Keratinocyte (primary cell): ENCODE data around the gene DENND6A. TPM values are rescaled to one million over a fixed set of nuclear protein-coding genes. Genes with fewer than 3 reads are reported as not detected.

Experiments used
- DNase-seq: peaks from one replicate; pipeline ENCODE4 v3.0.0-alpha.2; 2011; ENCODE audit warnings: low read depth, missing footprints, low spot score
- FAIRE-seq: peaks from 2 replicates; lab custom pipeline; 2011; peaks lifted over from hg19 to GRCh38; lab: Jason Lieb, UNC
- H2AFZ ChIP-seq: 2 replicates; pipeline ENCODE4 v1.6.0; 2012; ENCODE audit warnings: low read length, control low read depth, inconsistent platforms; ENCODE audit not compliant: control insufficient read depth
- H3K27ac ChIP-seq: 2 replicates; pipeline ENCODE4 v1.5.1; 2011; ENCODE audit warnings: low read length; ENCODE audit not compliant: control insufficient read depth, insufficient read depth
- H3K27me3 ChIP-seq: 3 replicates; pipeline ENCODE4 v1.6.0; 2011; ENCODE audit warnings: low read length; ENCODE audit not compliant: control insufficient read depth, insufficient read depth; ENCODE audit errors: extremely low read depth
- H3K36me3 ChIP-seq, 2 experiments: 2 replicates in 1 of 2; 3 replicates in 1 of 2; pipeline ENCODE4 v1.5.1; 2011; ENCODE audit warnings: low read length in 2 of 2, mild to moderate bottlenecking in 1 of 2; ENCODE audit not compliant: control insufficient read depth in 2 of 2, insufficient read depth in 2 of 2; ENCODE audit errors: extremely low read depth in 1 of 2
- H3K4me1 ChIP-seq: 3 replicates; pipeline ENCODE4 v1.5.1; 2011; ENCODE audit warnings: low read length; ENCODE audit not compliant: control insufficient read depth, insufficient read depth; ENCODE audit errors: extremely low read depth
- H3K4me2 ChIP-seq: 3 replicates; pipeline ENCODE4 v1.6.0; 2011; ENCODE audit warnings: low read depth, low read length; ENCODE audit not compliant: control insufficient read depth, insufficient read depth; ENCODE audit errors: extremely low read depth
- H3K4me3 ChIP-seq, 3 experiments: fragments of 200-600 bp in 1 of 3; sonication (generic) in 1 of 3; 2 replicates in 2 of 3; 3 replicates in 1 of 3; pipeline ENCODE4 v1.5.1; 2011 to 2016; ENCODE audit warnings: low read length in 3 of 3, mild to moderate bottlenecking in 3 of 3, control low read depth in 2 of 3, inconsistent platforms in 1 of 3, low read depth in 1 of 3, mixed read lengths in 1 of 3, mixed run types in 1 of 3, moderate library complexity in 1 of 3; ENCODE audit not compliant: control insufficient read depth in 2 of 3, insufficient read depth in 2 of 3; ENCODE audit errors: extremely low read depth in 1 of 3
- H3K79me2 ChIP-seq: 2 replicates; pipeline ENCODE4 v1.6.0; 2012; ENCODE audit warnings: low read length; ENCODE audit not compliant: control insufficient read depth, insufficient read depth
- H3K9ac ChIP-seq: 3 replicates; pipeline ENCODE4 v1.6.0; 2011; ENCODE audit warnings: low read length; ENCODE audit not compliant: control insufficient read depth, insufficient read depth; ENCODE audit errors: extremely low read depth
- H3K9me1 ChIP-seq: 3 replicates; pipeline ENCODE4 v1.6.0; 2011; ENCODE audit warnings: low read length; ENCODE audit not compliant: control insufficient read depth, insufficient read depth; ENCODE audit errors: extremely low read depth
- H3K9me3 ChIP-seq: 2 replicates; pipeline ENCODE4 v1.5.1; 2012; ENCODE audit warnings: low read depth, low read length; ENCODE audit not compliant: control insufficient read depth
- H4K20me1 ChIP-seq: 3 replicates; pipeline ENCODE4 v1.6.0; 2011; ENCODE audit warnings: low read length; ENCODE audit not compliant: control insufficient read depth, insufficient read depth; ENCODE audit errors: extremely low read depth
- EZH2 ChIP-seq: IDR thresholded peaks from one replicate; pipeline ENCODE4 v1.6.1; 2012; ENCODE audit warnings: inconsistent platforms, mild to moderate bottlenecking, low read length, moderate library complexity
- dilution Hi-C: fragments of 300-500 bp; cut with MboI; formaldehyde crosslinking; loops from one replicate; pipeline ENCODE4 v1.7.0; 2020; ENCODE audit warnings: low sequenced_read_pairs; ENCODE audit not compliant: extremely low pct_ligation_motif_present
- polyA plus RNA-seq, 5 experiments: library from polyadenylated mRNA; depleted of rRNA in 3 of 5; stranded (reverse) in 3 of 5; stranded (forward) in 1 of 5; unstranded in 1 of 5; fragments of >200 nt; gene quantifications; 1 replicate in 1 of 5; 2 replicates in 3 of 5; 3 replicates in 1 of 5; pipeline versions ENCODE4 v1.2.1 to v1.2.3, GENCODE V29; 2011 to 2012; ENCODE audit warnings: missing spikeins in 2 of 5, low read depth in 1 of 5, low replicate concordance in 1 of 5
- TF ChIP-seq, protein P1 (sequence below), 3 experiments: IDR thresholded peaks in 1 of 3; conservative IDR thresholded peaks in 1 of 3; optimal IDR thresholded peaks in 1 of 3; 2 replicates in 2 of 3; 3 replicates in 1 of 3; pipeline versions ENCODE3 to v1.5.1; 2011; ENCODE audit warnings: low read length in 3 of 3, mild to moderate bottlenecking in 3 of 3, moderate library complexity in 2 of 3, control low read depth in 1 of 3, inconsistent platforms in 1 of 3; ENCODE audit not compliant: insufficient read depth in 2 of 3; ENCODE audit errors: extremely low read depth in 1 of 3

Gene DENND6A
- polyA plus RNA-seq, 1 donor (not counting 4 experiments of a cell fraction or from before 2014, with no cell fraction given) = 22.8 TPM

- Histone ChIP-seq H3K9me3 (no peaks in the 10 kb centered on the region), H3K4me2 (no peak overlapping the region), H3K27me3 (no peaks in the 10 kb centered on the region), H3K4me1 (peaks cover 12% of the 10 kb centered on the region), H3K9ac (no peak overlapping the region), H3K9me1 (no peaks in the 10 kb centered on the region), H3K27ac (no peak overlapping the region), H4K20me1 (no peaks in the 10 kb centered on the region), H3K79me2 (no peaks in the 10 kb centered on the region), H2AFZ (peak overlapping the region; percentile 39), H3K4me3 (no peak overlapping the region), H3K36me3 (no peaks in the 10 kb centered on the region)
- no peak for DNase-seq
- dilution Hi-C loops = no loop called here
- peak; percentile 17 for FAIRE-seq
- TF ChIP-seq, protein P1, sequence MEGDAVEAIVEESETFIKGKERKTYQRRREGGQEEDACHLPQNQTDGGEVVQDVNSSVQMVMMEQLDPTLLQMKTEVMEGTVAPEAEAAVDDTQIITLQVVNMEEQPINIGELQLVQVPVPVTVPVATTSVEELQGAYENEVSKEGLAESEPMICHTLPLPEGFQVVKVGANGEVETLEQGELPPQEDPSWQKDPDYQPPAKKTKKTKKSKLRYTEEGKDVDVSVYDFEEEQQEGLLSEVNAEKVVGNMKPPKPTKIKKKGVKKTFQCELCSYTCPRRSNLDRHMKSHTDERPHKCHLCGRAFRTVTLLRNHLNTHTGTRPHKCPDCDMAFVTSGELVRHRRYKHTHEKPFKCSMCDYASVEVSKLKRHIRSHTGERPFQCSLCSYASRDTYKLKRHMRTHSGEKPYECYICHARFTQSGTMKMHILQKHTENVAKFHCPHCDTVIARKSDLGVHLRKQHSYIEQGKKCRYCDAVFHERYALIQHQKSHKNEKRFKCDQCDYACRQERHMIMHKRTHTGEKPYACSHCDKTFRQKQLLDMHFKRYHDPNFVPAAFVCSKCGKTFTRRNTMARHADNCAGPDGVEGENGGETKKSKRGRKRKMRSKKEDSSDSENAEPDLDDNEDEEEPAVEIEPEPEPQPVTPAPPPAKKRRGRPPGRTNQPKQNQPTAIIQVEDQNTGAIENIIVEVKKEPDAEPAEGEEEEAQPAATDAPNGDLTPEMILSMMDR (optimal IDR thresholded peaks at IDR 0.05 in 1 of 3, IDR thresholded peaks at IDR 0.05 in 1 of 3, conservative IDR thresholded peaks at IDR 0.05 in 1 of 3; ENCODE audit: extremely low read depth in 1 of 3, insufficient read depth in 2 of 3, low read length in 3 of 3) = no peak
- TF ChIP-seq EZH2 = no peak
Measured at GRCh38 chr3:57733790-57734189, 40.9 kb upstream of the DENND6A start.

- no peaks in the 10 kb centered on the region for H3K9me3 ChIP-seq
- no peak overlapping the region for H3K27ac ChIP-seq
- TF ChIP-seq, protein P1 (optimal IDR thresholded peaks at IDR 0.05 in 1 of 3, IDR thresholded peaks at IDR 0.05 in 1 of 3, conservative IDR thresholded peaks at IDR 0.05 in 1 of 3; ENCODE audit: extremely low read depth in 1 of 3, insufficient read depth in 2 of 3, low read length in 3 of 3) = no peak
- no peak for TF ChIP-seq EZH2
- H3K4me2 ChIP-seq = no peak overlapping the region
- H3K27me3 ChIP-seq = no peaks in the 10 kb centered on the region
- no peak for FAIRE-seq
- no peaks in the 10 kb centered on the region for H3K79me2 ChIP-seq
- no peak overlapping the region for H3K4me3 ChIP-seq
- no peaks in the 10 kb centered on the region for H4K20me1 ChIP-seq
- H3K36me3 ChIP-seq = no peaks in the 10 kb centered on the region
- no peak overlapping the region for H2AFZ ChIP-seq
- peaks cover 18% of the 10 kb centered on the region for H3K4me1 ChIP-seq
- no peak for DNase-seq
- dilution Hi-C loops = no loop called here
- H3K9ac ChIP-seq = no peak overlapping the region
- no peaks in the 10 kb centered on the region for H3K9me1 ChIP-seq
Measured at GRCh38 chr3:57731311-57731710, 38.4 kb upstream of the DENND6A start.
